IMR-90 (cell line): Measurements from ENCODE around the gene SYNGR1. TPM values are rescaled to one million over a fixed set of nuclear protein-coding genes. Genes with fewer than 3 reads are reported as not detected.

Experiments used
- CEBPB ChIP-seq: IDR thresholded peaks from 2 replicates; pipeline ENCODE4 v1.6.1; 2012; ENCODE audit warnings: low read depth, low read length, improper control_type of control experiment
- MXI1 ChIP-seq: IDR thresholded peaks from 2 replicates; pipeline ENCODE4 v1.6.1; 2012; ENCODE audit warnings: low read depth, mild to moderate bottlenecking, low read length, moderate library complexity, borderline replicate concordance
- RFX5 ChIP-seq: IDR thresholded peaks from 2 replicates; pipeline ENCODE4 v1.8.0; 2012; ENCODE audit warnings: low read depth, mild to moderate bottlenecking, low read length, moderate library complexity
- polyA plus RNA-seq, 3 experiments: library from polyadenylated mRNA; depleted of rRNA; stranded (reverse); fragments of >200 nt; gene quantifications; 2 replicates each; pipeline ENCODE4 v1.2.3, GENCODE V29; 2012; ENCODE audit warnings: low replicate concordance in 1 of 3
- total RNA-seq: library from RNA; depleted of rRNA; stranded (reverse); fragments of >200 nt; gene quantifications from 2 replicates; pipeline ENCODE4 v1.2.3, GENCODE V29; 2012

The SYNGR1 gene
- total and polyA plus RNA-seq, 2 of the 4 experiments (the other 2 are of a cell fraction), result 6.3 to 81.5 TPM

GRCh38 chr22:39318507-39319283 lies 31.1 kb upstream of the SYNGR1 start (continued):
- TF ChIP-seq CEBPB (no peak), RFX5 (no peak), MXI1 (no peak)
